CD14-positive monocyte (primary cell): ENCODE data around the gene CPNE8. TPM values are rescaled to one million over a fixed set of nuclear protein-coding genes. Genes with fewer than 3 reads are reported as not detected.

Source experiments
- DNase-seq, 3 donors: peaks; one replicate each; pipeline ENCODE4 v3.0.0-alpha.2; 2011 to 2022
- H2AFZ ChIP-seq: 2 replicates; pipeline ENCODE4 v1.6.0; 2012; ENCODE audit warnings: mild to moderate bottlenecking, low read depth, low read length, inconsistent platforms; ENCODE audit not compliant: insufficient read depth, poor library complexity, severe bottlenecking
- H3K27ac ChIP-seq, 2 donors: 1 replicate in 1 of 2; 2 replicates in 1 of 2; pipeline ENCODE4 v1.5.1; 2012 to 2013; ENCODE audit warnings: low read length in 2 of 2, control low read depth in 1 of 2, inconsistent platforms in 1 of 2, low read depth in 1 of 2, mild to moderate bottlenecking in 1 of 2
- H3K27me3 ChIP-seq, 2 donors: one replicate each; pipeline versions ENCODE4 v1.6.0 to v1.6.1; 2011 to 2013; ENCODE audit warnings: low read length in 2 of 2; ENCODE audit not compliant: control insufficient read depth in 2 of 2, insufficient read depth in 2 of 2
- H3K36me3 ChIP-seq, 2 donors: replicated peaks in 1 of 2; 1 replicate in 1 of 2; 2 replicates in 1 of 2; pipeline versions ENCODE4 v1.5.1 to v1.6.1; 2012 to 2013; ENCODE audit warnings: low read length in 2 of 2, control low read depth in 1 of 2, inconsistent platforms in 1 of 2, mild to moderate bottlenecking in 1 of 2; ENCODE audit not compliant: insufficient read depth in 2 of 2, control insufficient read depth in 1 of 2
- H3K4me1 ChIP-seq, 2 donors: 1 replicate in 1 of 2; 2 replicates in 1 of 2; pipeline versions ENCODE4 v1.5.1 to v1.6.1; 2012 to 2013; ENCODE audit warnings: low read length in 2 of 2, control low read depth in 1 of 2, inconsistent platforms in 1 of 2, mild to moderate bottlenecking in 1 of 2, moderate library complexity in 1 of 2; ENCODE audit not compliant: insufficient read depth in 2 of 2, control insufficient read depth in 1 of 2
- H3K4me2 ChIP-seq: replicated peaks from 2 replicates; pipeline ENCODE3; 2012; ENCODE audit warnings: low read length, moderate library complexity, mild to moderate bottlenecking; ENCODE audit not compliant: poor library complexity, severe bottlenecking; ENCODE audit errors: extremely low read depth
- H3K4me3 ChIP-seq, 3 experiments: fragments of 200-600 bp in 1 of 3; sonication (generic) in 1 of 3; replicated peaks in 1 of 3; 1 replicate in 2 of 3; 2 replicates in 1 of 3; pipeline ENCODE4 v1.5.1; 2011 to 2013; ENCODE audit warnings: low read length in 3 of 3, mild to moderate bottlenecking in 3 of 3, control low read depth in 2 of 3, low read depth in 2 of 3, inconsistent platforms in 1 of 3, moderate library complexity in 1 of 3
- H3K79me2 ChIP-seq: 2 replicates; pipeline ENCODE4 v1.6.0; 2012; ENCODE audit warnings: mild to moderate bottlenecking, control low read depth, inconsistent platforms, low read length, moderate library complexity; ENCODE audit not compliant: insufficient read depth
- H3K9ac ChIP-seq: 2 replicates; pipeline ENCODE4 v1.6.0; 2017; ENCODE audit warnings: low read length, mild to moderate bottlenecking; ENCODE audit not compliant: insufficient read depth, poor library complexity, severe bottlenecking
- H3K9me3 ChIP-seq, 2 donors: replicated peaks in 1 of 2; 1 replicate in 1 of 2; 2 replicates in 1 of 2; pipeline versions ENCODE4 v1.5.1 to v1.6.1; 2012 to 2013; ENCODE audit warnings: low read length in 2 of 2, control low read depth in 1 of 2; ENCODE audit not compliant: control insufficient read depth in 1 of 2, insufficient read depth in 1 of 2
- H4K20me1 ChIP-seq: 2 replicates; pipeline ENCODE4 v1.6.0; 2012; ENCODE audit warnings: mild to moderate bottlenecking, low read length, control low read depth, moderate library complexity; ENCODE audit not compliant: insufficient read depth
- H3K27ac Mint-ChIP-seq, 7 donors: one replicate each; pipeline ENCODE4 v1.8.0; 2020; ENCODE audit warnings: mild to moderate bottlenecking in 7 of 7, mixed read lengths in 7 of 7, moderate library complexity in 6 of 7, inconsistent platforms in 2 of 7
- H3K27me3 Mint-ChIP-seq, 3 donors: one replicate each; pipeline ENCODE4 v1.8.0; 2021 to 2022; ENCODE audit warnings: low read depth in 3 of 3, mild to moderate bottlenecking in 3 of 3, mixed read lengths in 3 of 3, moderate library complexity in 3 of 3, inconsistent platforms in 1 of 3
- H3K36me3 Mint-ChIP-seq, 2 donors: one replicate each; pipeline ENCODE4 v1.8.0; 2020; ENCODE audit warnings: mixed read lengths in 2 of 2, inconsistent platforms in 1 of 2, mild to moderate bottlenecking in 1 of 2
- H3K4me1 Mint-ChIP-seq: one replicate; pipeline ENCODE4 v1.8.0; 2020; ENCODE audit warnings: mild to moderate bottlenecking, mixed read lengths
- H3K4me3 Mint-ChIP-seq, 2 donors: one replicate each; pipeline ENCODE4 v1.8.0; 2020; ENCODE audit warnings: mild to moderate bottlenecking in 2 of 2, mixed read lengths in 2 of 2, moderate library complexity in 1 of 2
- H3K9me3 Mint-ChIP-seq, 7 donors: one replicate each; pipeline ENCODE4 v1.8.0; 2020 to 2022; ENCODE audit warnings: mixed read lengths in 7 of 7, mild to moderate bottlenecking in 6 of 7, moderate library complexity in 6 of 7, inconsistent platforms in 2 of 7
- WGBS: methylation state at CpG from one replicate; pipeline ENCODE4 v1.1.5; 2013; ENCODE audit warnings: missing lambda C conversion rate; ENCODE audit not compliant: insufficient coverage; 5-methylcytosine and 5-hydroxymethylcytosine counted together
- intact Hi-C, 2 donors: fragments of 100-400 bp; cut with micrococcal nuclease; formaldehyde crosslinking; loops; one replicate each; pipeline versions ENCODE4 v1.15.0 to v1.15.1; 2023
- polyA plus RNA-seq, 3 donors: library from polyadenylated mRNA; depleted of rRNA in 1 of 3; unstranded in 2 of 3; stranded (reverse) in 1 of 3; fragments of 300-500 nt in 2 of 3; fragments of >200 nt in 1 of 3; fragmentation: Illumina TruSeq in 2 of 3; gene quantifications; 1 replicate in 2 of 3; 2 replicates in 1 of 3; pipeline ENCODE4 v1.2.3, GENCODE V29; 2012 to 2021
- TF ChIP-seq, protein P1 (sequence below): fragments of 200-600 bp; IDR thresholded peaks from one replicate; pipeline ENCODE4 v1.8.0; 2022; ENCODE audit warnings: antibody characterized with exemption, mild to moderate bottlenecking

The CPNE8 gene
- polyA plus RNA-seq, 3 donors, result 15.2 to 22.5 (median 19.0) TPM

- Histone ChIP-seq H3K4me2 (no peak overlapping the region), H3K79me2 (no peaks in the 10 kb centered on the region), H3K4me1 (no peaks in the 10 kb centered on the region), H3K27me3 (no peaks in the 10 kb centered on the region), H3K4me3 (no peak overlapping the region), H4K20me1 (no peaks in the 10 kb centered on the region), H3K36me3 (peaks cover 0 to 7% of the 10 kb centered on the region in 2 donors), H3K9ac (no peak overlapping the region), H3K27ac (no peak overlapping the region), H3K9me3 (no peaks in the 10 kb centered on the region), H2AFZ (no peak overlapping the region)
- Mint-ChIP-seq H3K4me1 (peaks cover 2% of the 10 kb centered on the region), H3K9me3 (no peaks in the 10 kb centered on the region), H3K27me3 (no peaks in the 10 kb centered on the region), H3K36me3 (peaks cover 7 to 12% of the 10 kb centered on the region in 2 donors), H3K27ac (no peak overlapping the region), H3K4me3 (no peak overlapping the region)
- intact Hi-C loops, result no loop called here
- no CpG with 5 or more reads among the region's 3 CpGs for WGBS
- TF ChIP-seq, protein P1, sequence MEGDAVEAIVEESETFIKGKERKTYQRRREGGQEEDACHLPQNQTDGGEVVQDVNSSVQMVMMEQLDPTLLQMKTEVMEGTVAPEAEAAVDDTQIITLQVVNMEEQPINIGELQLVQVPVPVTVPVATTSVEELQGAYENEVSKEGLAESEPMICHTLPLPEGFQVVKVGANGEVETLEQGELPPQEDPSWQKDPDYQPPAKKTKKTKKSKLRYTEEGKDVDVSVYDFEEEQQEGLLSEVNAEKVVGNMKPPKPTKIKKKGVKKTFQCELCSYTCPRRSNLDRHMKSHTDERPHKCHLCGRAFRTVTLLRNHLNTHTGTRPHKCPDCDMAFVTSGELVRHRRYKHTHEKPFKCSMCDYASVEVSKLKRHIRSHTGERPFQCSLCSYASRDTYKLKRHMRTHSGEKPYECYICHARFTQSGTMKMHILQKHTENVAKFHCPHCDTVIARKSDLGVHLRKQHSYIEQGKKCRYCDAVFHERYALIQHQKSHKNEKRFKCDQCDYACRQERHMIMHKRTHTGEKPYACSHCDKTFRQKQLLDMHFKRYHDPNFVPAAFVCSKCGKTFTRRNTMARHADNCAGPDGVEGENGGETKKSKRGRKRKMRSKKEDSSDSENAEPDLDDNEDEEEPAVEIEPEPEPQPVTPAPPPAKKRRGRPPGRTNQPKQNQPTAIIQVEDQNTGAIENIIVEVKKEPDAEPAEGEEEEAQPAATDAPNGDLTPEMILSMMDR, result no peak
- no peak for DNase-seq
Measured at GRCh38 chr12:38736821-38737220, 168.6 kb downstream of the CPNE8 start.

GRCh38 chr12:38732761-38733160 is 172.6 kb downstream of the CPNE8 start:
- TF ChIP-seq, protein P1, result no peak
- intact Hi-C loops, result no loop called here

More at GRCh38 chr12:38732761-38733160, 172.6 kb downstream of the CPNE8 start:
- Histone ChIP-seq H3K36me3 (peaks cover 14 to 31% of the 10 kb centered on the region in 2 donors), H3K4me3 (no peak overlapping the region), H4K20me1 (no peaks in the 10 kb centered on the region), H3K9me3 (no peaks in the 10 kb centered on the region), H3K79me2 (no peaks in the 10 kb centered on the region), H3K9ac (no peak overlapping the region), H3K27ac (no peak overlapping the region), H3K4me2 (no peak overlapping the region), H2AFZ (no peak overlapping the region), H3K27me3 (no peaks in the 10 kb centered on the region), H3K4me1 (no peaks in the 10 kb centered on the region)
- no peaks in the 10 kb centered on the region for H3K4me1 Mint-ChIP-seq
- H3K9me3 Mint-ChIP-seq, result no peaks in the 10 kb centered on the region
- H3K4me3 Mint-ChIP-seq, result no peak overlapping the region
- no peaks in the 10 kb centered on the region for H3K27me3 Mint-ChIP-seq
- H3K27ac Mint-ChIP-seq, result no peak overlapping the region
- no peak for DNase-seq
- H3K36me3 Mint-ChIP-seq, result peaks cover 12 to 18% of the 10 kb centered on the region in 2 donors
